Naive thymus-derived CD8-positive, alpha-beta T cell (primary cell): ENCODE results near the gene OR2A42. TPM values are rescaled to one million over a fixed set of nuclear protein-coding genes. Genes with fewer than 3 reads are reported as not detected.
"Not testable (repeated sequence)": the region's sequence is repeated elsewhere in the genome, so short reads cannot be mapped to it uniquely, and the experiment has no call there.

Experiments used
- ATAC-seq, 2 donors: fragments of 150-1000 bp; cut with Tn5 transposase in 1 of 2; sonication (Bioruptor Pico), chemical (Tn5 transposase) in 1 of 2; 1 replicate in 1 of 2; 2 replicates in 1 of 2; pipeline ENCODE4 v1.10.0; 2021; ENCODE audit warnings: mild to moderate bottlenecking in 2 of 2, moderate library complexity in 2 of 2
- POLR2A ChIA-PET: fragments of 350-600 bp; sonication (Branson Sonifier 250); formaldehyde crosslinking; loops from one replicate; lab custom pipeline; 2021; ENCODE audit warnings: antibody characterized with exemption; lab: Charles Lee
- DNase-seq, 10 donors: peaks; one replicate each; pipeline versions ENCODE4 v3.0.0 to v3.0.0-alpha.2; 2020 to 2022
- H3K27ac Mint-ChIP-seq, 10 donors: one replicate each; pipeline ENCODE4 v1.8.0; 2020 to 2022; ENCODE audit warnings: mild to moderate bottlenecking in 10 of 10, mixed read lengths in 10 of 10, moderate library complexity in 4 of 10, inconsistent platforms in 1 of 10
- H3K27me3 Mint-ChIP-seq, 5 donors: one replicate each; pipeline ENCODE4 v1.8.0; 2021 to 2022; ENCODE audit warnings: mixed read lengths in 5 of 5
- H3K36me3 Mint-ChIP-seq, 3 donors: one replicate each; pipeline ENCODE4 v1.8.0; 2020 to 2022; ENCODE audit warnings: mixed read lengths in 3 of 3, mild to moderate bottlenecking in 2 of 3, inconsistent platforms in 1 of 3
- H3K4me1 Mint-ChIP-seq, 4 donors: one replicate each; pipeline ENCODE4 v1.8.0; 2021 to 2022; ENCODE audit warnings: mixed read lengths in 4 of 4
- H3K4me3 Mint-ChIP-seq, 10 donors: one replicate each; pipeline ENCODE4 v1.8.0; 2020 to 2022; ENCODE audit warnings: mild to moderate bottlenecking in 10 of 10, mixed read lengths in 10 of 10, moderate library complexity in 6 of 10, inconsistent platforms in 1 of 10
- H3K9me3 Mint-ChIP-seq, 9 donors: one replicate each; pipeline ENCODE4 v1.8.0; 2020 to 2022; ENCODE audit warnings: mixed read lengths in 9 of 9, mild to moderate bottlenecking in 3 of 9, inconsistent platforms in 1 of 9, moderate library complexity in 1 of 9
- polyA plus RNA-seq, 3 donors: library from polyadenylated mRNA; unstranded; fragments of 300-500 nt; fragmentation: Illumina TruSeq; gene quantifications; one replicate each; pipeline ENCODE4 v1.2.3, GENCODE V29; 2021
- total RNA-seq, 8 experiments: library from RNA in 2 of 8; stranded (reverse) in 2 of 8; gene quantifications; one replicate each; pipeline ENCODE4 v1.2.3 and lab custom pipeline; 2021 to 2026

OR2A42 gene
- total and polyA plus RNA-seq, 5 experiments from 2014 or later: 0.09 to 0.16 TPM; not detected in 3

GRCh38 chr7:144252307-144252706, 12.9 kb upstream of the OR2A42 start:
- ATAC-seq, H3K4me1 Mint-ChIP-seq, H3K27ac Mint-ChIP-seq, H3K27me3 Mint-ChIP-seq, H3K4me3 Mint-ChIP-seq, H3K9me3 Mint-ChIP-seq, DNase-seq, POLR2A ChIA-PET, H3K36me3 Mint-ChIP-seq: not testable (repeated sequence)

DNA sequence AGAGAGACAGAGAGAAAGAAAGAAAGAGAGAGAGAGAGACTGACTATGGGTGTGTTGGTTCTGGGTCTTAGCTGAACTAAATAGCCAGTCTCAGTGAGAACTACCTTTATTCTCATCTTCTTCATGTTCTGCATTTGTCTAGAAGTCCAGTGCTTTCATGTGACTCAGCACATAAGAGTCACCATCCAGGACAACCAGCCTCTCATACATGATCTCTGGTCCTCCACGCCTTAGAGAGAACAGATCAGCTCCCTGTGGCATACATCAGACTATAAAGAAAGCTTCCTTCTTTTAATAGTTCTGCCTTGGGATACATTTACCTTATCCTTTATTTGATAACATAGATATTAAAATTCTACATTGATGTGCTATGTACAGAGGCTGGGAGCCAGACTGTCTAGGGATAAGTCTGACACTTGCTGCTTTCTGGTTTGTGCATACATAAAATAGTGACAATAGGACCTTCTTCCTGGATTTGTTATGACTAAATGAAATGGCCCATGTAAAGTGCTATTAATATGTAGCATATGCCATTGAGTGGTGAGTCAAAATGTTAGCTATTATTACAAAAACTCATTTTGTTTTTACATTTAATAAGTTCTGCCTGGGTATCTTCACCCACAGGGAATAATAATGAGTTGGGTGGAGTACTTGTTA, 8.4 kb upstream of the OR2A42 start:
- POLR2A ChIA-PET, ATAC-seq, H3K27me3 Mint-ChIP-seq, H3K36me3 Mint-ChIP-seq, H3K27ac Mint-ChIP-seq, H3K4me1 Mint-ChIP-seq, DNase-seq, H3K9me3 Mint-ChIP-seq, H3K4me3 Mint-ChIP-seq: not testable (repeated sequence)

GRCh38 chr7:144246967-144247366, 7.6 kb upstream of the OR2A42 start:
- H3K27me3 Mint-ChIP-seq, DNase-seq, H3K27ac Mint-ChIP-seq, H3K9me3 Mint-ChIP-seq, H3K36me3 Mint-ChIP-seq, POLR2A ChIA-PET, ATAC-seq, H3K4me3 Mint-ChIP-seq, H3K4me1 Mint-ChIP-seq: not testable (repeated sequence)

DNA sequence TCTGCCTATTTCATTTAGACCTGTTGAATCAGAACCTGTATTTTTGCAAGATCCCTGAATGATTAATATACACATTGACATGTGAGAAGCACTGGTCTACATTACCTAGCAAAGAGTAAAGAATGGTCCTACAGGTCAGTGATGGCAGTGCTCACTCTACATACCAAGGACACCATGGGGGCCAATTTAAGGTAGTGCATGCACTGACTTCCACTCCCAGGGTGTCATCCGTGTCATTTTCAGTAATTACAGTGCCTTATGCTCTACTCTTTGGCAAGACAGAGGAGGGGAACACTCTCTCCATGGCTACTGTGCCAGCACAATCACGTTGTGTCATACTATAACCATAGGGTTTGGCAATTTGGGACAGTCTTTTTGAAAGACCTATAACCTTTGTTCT, 6.0 kb upstream of the OR2A42 start:
- H3K9me3 Mint-ChIP-seq, H3K27me3 Mint-ChIP-seq, POLR2A ChIA-PET, DNase-seq, H3K36me3 Mint-ChIP-seq, H3K4me3 Mint-ChIP-seq, H3K27ac Mint-ChIP-seq, H3K4me1 Mint-ChIP-seq, ATAC-seq: not testable (repeated sequence)

GRCh38 chr7:144238530-144239082, 799 bp downstream of the OR2A42 start:
- DNase-seq, H3K27me3 Mint-ChIP-seq, H3K36me3 Mint-ChIP-seq, H3K27ac Mint-ChIP-seq, ATAC-seq, H3K4me1 Mint-ChIP-seq, H3K4me3 Mint-ChIP-seq, POLR2A ChIA-PET, H3K9me3 Mint-ChIP-seq: not testable (repeated sequence)

GRCh38 chr7:144233039-144233438, 6.4 kb downstream of the OR2A42 start:
- H3K9me3 Mint-ChIP-seq, H3K4me1 Mint-ChIP-seq, DNase-seq, H3K4me3 Mint-ChIP-seq, ATAC-seq, POLR2A ChIA-PET, H3K36me3 Mint-ChIP-seq, H3K27ac Mint-ChIP-seq, H3K27me3 Mint-ChIP-seq: not testable (repeated sequence)

DNA sequence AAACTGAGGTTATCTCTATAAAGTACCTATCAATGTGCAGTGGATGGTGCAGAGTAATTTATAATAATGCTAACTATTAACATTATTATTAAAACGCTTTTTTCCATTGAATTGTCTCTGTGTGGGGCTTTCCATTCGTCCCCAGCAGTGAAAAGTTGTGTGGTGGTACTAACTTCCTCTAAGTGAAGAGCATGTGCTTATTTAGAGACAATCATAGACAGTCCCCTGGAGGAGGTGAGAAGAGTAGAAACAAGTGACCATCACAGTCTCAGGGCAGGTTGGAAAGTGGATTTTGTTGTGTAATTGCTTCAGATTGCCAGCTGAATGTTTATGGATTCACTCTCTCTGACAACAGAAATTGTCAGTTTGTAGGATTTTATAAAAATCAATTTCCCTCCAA, 8.4 kb downstream of the OR2A42 start:
- H3K9me3 Mint-ChIP-seq, H3K36me3 Mint-ChIP-seq, DNase-seq, H3K4me3 Mint-ChIP-seq, H3K27me3 Mint-ChIP-seq, ATAC-seq, H3K4me1 Mint-ChIP-seq, H3K27ac Mint-ChIP-seq, POLR2A ChIA-PET: not testable (repeated sequence)

- H3K36me3 Mint-ChIP-seq, H3K9me3 Mint-ChIP-seq, ATAC-seq, POLR2A ChIA-PET, H3K27me3 Mint-ChIP-seq, DNase-seq, H3K4me3 Mint-ChIP-seq, H3K4me1 Mint-ChIP-seq, H3K27ac Mint-ChIP-seq: not testable (repeated sequence)
Observed at GRCh38 chr7:144228810-144229209, 10.6 kb downstream of the OR2A42 start.

GRCh38 chr7:144226866-144227265, 12.5 kb downstream of the OR2A42 start:
- H3K27ac Mint-ChIP-seq, H3K36me3 Mint-ChIP-seq, POLR2A ChIA-PET, DNase-seq, ATAC-seq, H3K4me1 Mint-ChIP-seq, H3K27me3 Mint-ChIP-seq, H3K9me3 Mint-ChIP-seq, H3K4me3 Mint-ChIP-seq: not testable (repeated sequence)

DNA sequence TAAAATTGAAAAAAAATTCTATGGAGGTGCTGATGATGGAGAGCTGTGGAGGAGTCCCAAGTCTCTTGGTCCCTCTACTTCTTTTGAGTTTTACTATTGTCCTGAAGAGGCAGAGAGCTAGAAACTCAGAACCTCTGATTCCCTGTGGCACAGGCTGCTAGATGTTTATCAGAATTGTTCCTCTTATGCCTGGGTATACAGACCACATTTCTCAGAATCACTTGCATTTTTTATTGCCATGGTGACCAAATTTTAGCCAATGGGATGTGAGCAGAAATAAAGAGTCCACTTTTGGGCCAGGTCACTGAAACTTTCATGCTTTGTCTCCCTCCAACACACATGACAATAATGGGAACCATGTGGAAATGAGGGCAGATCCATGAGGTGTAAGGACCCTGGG, 15.7 kb downstream of the OR2A42 start:
- ATAC-seq, H3K4me3 Mint-ChIP-seq, H3K27ac Mint-ChIP-seq, H3K36me3 Mint-ChIP-seq, H3K4me1 Mint-ChIP-seq, DNase-seq, H3K27me3 Mint-ChIP-seq, POLR2A ChIA-PET, H3K9me3 Mint-ChIP-seq: not testable (repeated sequence)

GRCh38 chr7:144220531-144220930, 18.9 kb downstream of the OR2A42 start:
- H3K27me3 Mint-ChIP-seq, H3K4me1 Mint-ChIP-seq, ATAC-seq, H3K36me3 Mint-ChIP-seq, POLR2A ChIA-PET, H3K27ac Mint-ChIP-seq, H3K9me3 Mint-ChIP-seq, DNase-seq, H3K4me3 Mint-ChIP-seq: not testable (repeated sequence)

DNA sequence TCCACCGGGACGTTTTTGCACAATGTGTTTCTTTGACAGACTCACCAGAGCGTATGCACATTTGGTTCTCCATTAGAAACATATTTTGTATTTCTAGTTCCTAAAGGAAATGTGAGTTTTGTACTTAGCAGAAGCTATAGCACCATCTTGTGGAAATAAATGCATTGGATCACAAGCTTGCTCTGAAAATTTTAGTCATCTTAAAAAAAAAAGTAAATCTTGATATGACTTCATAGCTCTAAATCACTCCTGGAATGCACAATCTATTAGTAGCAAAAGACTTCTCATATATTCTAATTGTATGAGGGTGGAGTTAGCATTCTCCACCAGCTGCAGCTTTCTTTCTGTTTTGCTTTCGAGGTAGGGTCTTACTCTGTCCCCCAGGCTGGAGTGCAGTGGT, 20.3 kb downstream of the OR2A42 start:
- H3K4me1 Mint-ChIP-seq, POLR2A ChIA-PET, H3K27me3 Mint-ChIP-seq, DNase-seq, H3K4me3 Mint-ChIP-seq, H3K27ac Mint-ChIP-seq, H3K9me3 Mint-ChIP-seq, H3K36me3 Mint-ChIP-seq: not testable (repeated sequence)
- peak; percentile 22 to 41 for ATAC-seq

- ATAC-seq, H3K36me3 Mint-ChIP-seq, H3K4me1 Mint-ChIP-seq, H3K9me3 Mint-ChIP-seq, DNase-seq, POLR2A ChIA-PET, H3K27me3 Mint-ChIP-seq, H3K4me3 Mint-ChIP-seq: not testable (repeated sequence)
- peak overlapping the region in 1 of 10 donors; percentile 57 for H3K27ac Mint-ChIP-seq
Observed at GRCh38 chr7:144218581-144218980, 20.8 kb downstream of the OR2A42 start.

GRCh38 chr7:144217200-144217599, 22.2 kb downstream of the OR2A42 start:
- ATAC-seq, H3K27ac Mint-ChIP-seq, DNase-seq, H3K27me3 Mint-ChIP-seq, POLR2A ChIA-PET, H3K4me3 Mint-ChIP-seq, H3K9me3 Mint-ChIP-seq, H3K36me3 Mint-ChIP-seq, H3K4me1 Mint-ChIP-seq: not testable (repeated sequence)
